WTC11 (cell line): ENCODE measurements around the gene SRY. TPM values are rescaled to one million over a fixed set of nuclear protein-coding genes. Genes with fewer than 3 reads are reported as not detected.
"Not testable (repeated sequence)": the region's sequence is repeated elsewhere in the genome, so short reads cannot be mapped to it uniquely, and the experiment has no call there.

Experiments
- ATAC-seq: fragments of 200-7000 bp; cut with Tn5 transposase; 2 replicates; pipeline ENCODE4 v1.10.0; 2021; ENCODE audit warnings: mild to moderate bottlenecking, moderate library complexity
- CTCF ChIA-PET: fragments of 300-600 bp; sonication (Branson Sonifier 250); formaldehyde crosslinking; loops from one replicate; lab custom pipeline; 2021; ENCODE audit warnings: antibody characterized with exemption; lab: Charles Lee
- POLR2A ChIA-PET: fragments of 350-600 bp; sonication (Branson Sonifier 250); formaldehyde crosslinking; loops from one replicate; lab custom pipeline; 2021; ENCODE audit warnings: antibody characterized with exemption; lab: Charles Lee
- DNase-seq: peaks from one replicate; pipeline ENCODE4 v3.0.0; 2021; ENCODE audit warnings: low spot score
- H3K27ac Mint-ChIP-seq: 2 replicates; pipeline ENCODE4 v1.8.0; 2021; ENCODE audit warnings: mixed read lengths
- H3K27me3 Mint-ChIP-seq: 2 replicates; pipeline ENCODE4 v1.8.0; 2021; ENCODE audit warnings: low read depth, mild to moderate bottlenecking, moderate library complexity, mixed read lengths
- H3K36me3 Mint-ChIP-seq: 2 replicates; pipeline ENCODE4 v1.8.0; 2021; ENCODE audit warnings: mixed read lengths
- H3K4me1 Mint-ChIP-seq: 2 replicates; pipeline ENCODE4 v1.8.0; 2022; ENCODE audit warnings: mixed read lengths
- H3K4me3 Mint-ChIP-seq: 2 replicates; pipeline ENCODE4 v1.8.0; 2021; ENCODE audit warnings: mild to moderate bottlenecking, moderate library complexity, mixed read lengths
- H3K9me3 Mint-ChIP-seq: 2 replicates; pipeline ENCODE4 v1.8.0; 2021; ENCODE audit warnings: mixed read lengths
- CREB1 ChIP-seq: sonication (generic); formaldehyde crosslinking; IDR thresholded peaks from 2 replicates; pipeline ENCODE4 v1.8.0; 2023; ENCODE audit warnings: mild to moderate bottlenecking, missing genetic modification reagents
- ELF4 ChIP-seq: sonication (generic); formaldehyde crosslinking; IDR thresholded peaks from 2 replicates; pipeline ENCODE4 v1.8.1; 2022; ENCODE audit warnings: low read depth, mild to moderate bottlenecking, moderate library complexity, missing genetic modification reagents
- FOXJ3 ChIP-seq: sonication (generic); formaldehyde crosslinking; IDR thresholded peaks from 2 replicates; pipeline ENCODE4 v1.9.0; 2021; ENCODE audit warnings: missing genetic modification reagents, mild to moderate bottlenecking, borderline replicate concordance
- HMGA2 ChIP-seq: fragments of 250-450 bp; sonication (Bioruptor Pico); IDR thresholded peaks from 2 replicates; pipeline ENCODE4 v1.4.0; 2021; ENCODE audit warnings: mild to moderate bottlenecking, moderate library complexity
- JAZF1 ChIP-seq: fragments of 250-450 bp; sonication (Bioruptor Pico); IDR thresholded peaks from 2 replicates; pipeline ENCODE4 v1.9.0; 2021; ENCODE audit warnings: moderate library complexity, mild to moderate bottlenecking, inconsistent platforms
- NFYB ChIP-seq: sonication (generic); formaldehyde crosslinking; conservative IDR thresholded peaks from 2 replicates; pipeline ENCODE4 v1.8.0; 2022; ENCODE audit warnings: low read depth, missing genetic modification reagents
- OVOL2 ChIP-seq: fragments of 250-450 bp; sonication (Bioruptor Pico); IDR thresholded peaks from 2 replicates; pipeline ENCODE4 v1.9.0; 2021; ENCODE audit warnings: mild to moderate bottlenecking, borderline replicate concordance
- RORB ChIP-seq: fragments of 250-450 bp; sonication (Bioruptor Pico); IDR thresholded peaks from 2 replicates; pipeline ENCODE4 v1.9.0; 2021; ENCODE audit warnings: mild to moderate bottlenecking
- SMAD4 ChIP-seq: sonication (generic); formaldehyde crosslinking; IDR thresholded peaks from 2 replicates; pipeline ENCODE4 v1.8.0; 2022; ENCODE audit warnings: mild to moderate bottlenecking, missing genetic modification reagents
- SP1 ChIP-seq: sonication (generic); formaldehyde crosslinking; conservative IDR thresholded peaks from 2 replicates; pipeline ENCODE4 v1.8.1; 2022; ENCODE audit warnings: missing genetic modification reagents
- TEAD1 ChIP-seq: sonication (generic); formaldehyde crosslinking; IDR thresholded peaks from 2 replicates; pipeline ENCODE4 v1.8.0; 2022; ENCODE audit warnings: mild to moderate bottlenecking, missing genetic modification reagents
- TEAD4 ChIP-seq: sonication (generic); formaldehyde crosslinking; IDR thresholded peaks from 2 replicates; pipeline ENCODE4 v1.8.0; 2022; ENCODE audit warnings: mild to moderate bottlenecking, missing genetic modification reagents
- ZNF138 ChIP-seq: sonication (generic); formaldehyde crosslinking; conservative IDR thresholded peaks from 2 replicates; pipeline ENCODE4 v1.8.1; 2022; ENCODE audit warnings: mild to moderate bottlenecking, moderate library complexity, missing genetic modification reagents
- ZNF232 ChIP-seq: sonication (generic); formaldehyde crosslinking; IDR thresholded peaks from 2 replicates; pipeline ENCODE4 v1.8.0; 2022; ENCODE audit warnings: mild to moderate bottlenecking, missing genetic modification reagents
- ZNF317 ChIP-seq: sonication (generic); formaldehyde crosslinking; IDR thresholded peaks from 2 replicates; pipeline ENCODE4 v1.8.1; 2023; ENCODE audit warnings: low read depth, mild to moderate bottlenecking, moderate library complexity, missing genetic modification reagents, borderline replicate concordance
- total RNA-seq: library from RNA; stranded (reverse); gene quantifications from 3 replicates; pipeline ENCODE4 v1.2.3, GENCODE V29; 2021
- TF ChIP-seq, protein P1 (sequence below): sonication (generic); formaldehyde crosslinking; IDR thresholded peaks from 2 replicates; pipeline ENCODE4 v1.8.1; 2023; ENCODE audit warnings: mild to moderate bottlenecking, missing genetic modification reagents, moderate library complexity
- TF ChIP-seq, protein P2 (sequence below): sonication (generic); formaldehyde crosslinking; conservative IDR thresholded peaks from 2 replicates; pipeline ENCODE4 v1.8.1; 2023; ENCODE audit warnings: mild to moderate bottlenecking, low read depth, missing genetic modification reagents, moderate library complexity

SRY gene
- total RNA-seq, 1 experiment from 2014 or later, result 5.2 TPM

DNA sequence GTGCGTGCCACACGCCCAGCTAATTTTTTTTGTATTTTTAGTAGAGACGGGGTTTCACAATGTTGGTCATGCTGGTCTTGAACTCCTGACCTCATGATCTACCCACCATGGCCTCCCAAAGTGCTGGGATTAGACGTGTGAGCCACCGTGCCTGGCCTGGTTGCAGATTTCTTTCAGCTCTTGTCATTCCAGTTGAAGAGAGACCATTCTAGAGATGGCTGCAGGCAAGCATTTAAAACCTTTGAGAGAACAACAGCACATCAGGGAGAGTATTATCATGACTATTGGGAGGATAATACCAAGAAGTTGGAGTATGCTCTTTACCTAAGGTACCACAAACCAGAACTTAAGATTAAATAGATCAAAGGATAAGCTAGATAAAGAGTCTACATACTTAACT is 41.0 kb upstream of the SRY start:
- H3K9me3 Mint-ChIP-seq, result peaks cover 10% of the 10 kb centered on the region
- peaks cover 22% of the 10 kb centered on the region for H3K4me1 Mint-ChIP-seq
- CTCF ChIA-PET, result no interaction called here
- H3K27me3 Mint-ChIP-seq, result no peaks in the 10 kb centered on the region; the same call in 1 of the 2 replicates
- no peak for DNase-seq
- H3K27ac Mint-ChIP-seq, result no peak overlapping the region
- POLR2A ChIA-PET, result no interaction called here
- TF ChIP-seq TEAD1 (CRISPR knock-in tag) (no peak), SP1 (CRISPR knock-in tag) (no peak), RORB (CRISPR knock-in tag) (no peak), CREB1 (no peak), OVOL2 (no peak), TEAD4 (no peak), ELF4 (CRISPR knock-in tag) (no peak), HMGA2 (CRISPR knock-in tag) (no peak)
- TF ChIP-seq, protein P1, sequence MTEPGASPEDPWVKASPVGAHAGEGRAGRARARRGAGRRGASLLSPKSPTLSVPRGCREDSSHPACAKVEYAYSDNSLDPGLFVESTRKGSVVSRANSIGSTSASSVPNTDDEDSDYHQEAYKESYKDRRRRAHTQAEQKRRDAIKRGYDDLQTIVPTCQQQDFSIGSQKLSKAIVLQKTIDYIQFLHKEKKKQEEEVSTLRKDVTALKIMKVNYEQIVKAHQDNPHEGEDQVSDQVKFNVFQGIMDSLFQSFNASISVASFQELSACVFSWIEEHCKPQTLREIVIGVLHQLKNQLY (CRISPR knock-in tag), result no peak
- TF ChIP-seq, all 79 proteins: peak for 0
- peaks cover 2% of the 10 kb centered on the region; the same call in 1 of the 2 replicates for H3K36me3 Mint-ChIP-seq
- no peak overlapping the region for H3K4me3 Mint-ChIP-seq
- peak; percentile 81 for ATAC-seq

DNA sequence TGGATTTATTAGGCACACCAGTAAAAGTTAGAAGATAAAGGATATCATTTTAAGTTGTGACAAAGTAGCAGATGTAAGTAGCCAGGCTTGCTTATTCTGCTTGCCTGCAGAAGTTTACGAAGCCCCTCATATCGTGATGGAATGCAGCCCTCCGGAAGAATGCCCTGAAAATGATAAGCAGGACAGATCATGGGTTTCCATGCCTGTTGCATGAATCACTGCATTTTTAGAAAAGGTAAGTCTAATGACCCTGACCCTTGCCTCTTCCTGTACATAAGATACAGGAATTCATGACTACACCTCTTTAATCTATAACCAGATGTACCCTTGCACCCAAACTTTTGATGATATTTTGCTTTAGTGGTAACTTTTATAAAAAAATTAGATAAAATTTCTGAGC is 37.0 kb upstream of the SRY start:
- no peak for ATAC-seq
- DNase-seq, result no peak
- no peaks in the 10 kb centered on the region for H3K36me3 Mint-ChIP-seq

DNA sequence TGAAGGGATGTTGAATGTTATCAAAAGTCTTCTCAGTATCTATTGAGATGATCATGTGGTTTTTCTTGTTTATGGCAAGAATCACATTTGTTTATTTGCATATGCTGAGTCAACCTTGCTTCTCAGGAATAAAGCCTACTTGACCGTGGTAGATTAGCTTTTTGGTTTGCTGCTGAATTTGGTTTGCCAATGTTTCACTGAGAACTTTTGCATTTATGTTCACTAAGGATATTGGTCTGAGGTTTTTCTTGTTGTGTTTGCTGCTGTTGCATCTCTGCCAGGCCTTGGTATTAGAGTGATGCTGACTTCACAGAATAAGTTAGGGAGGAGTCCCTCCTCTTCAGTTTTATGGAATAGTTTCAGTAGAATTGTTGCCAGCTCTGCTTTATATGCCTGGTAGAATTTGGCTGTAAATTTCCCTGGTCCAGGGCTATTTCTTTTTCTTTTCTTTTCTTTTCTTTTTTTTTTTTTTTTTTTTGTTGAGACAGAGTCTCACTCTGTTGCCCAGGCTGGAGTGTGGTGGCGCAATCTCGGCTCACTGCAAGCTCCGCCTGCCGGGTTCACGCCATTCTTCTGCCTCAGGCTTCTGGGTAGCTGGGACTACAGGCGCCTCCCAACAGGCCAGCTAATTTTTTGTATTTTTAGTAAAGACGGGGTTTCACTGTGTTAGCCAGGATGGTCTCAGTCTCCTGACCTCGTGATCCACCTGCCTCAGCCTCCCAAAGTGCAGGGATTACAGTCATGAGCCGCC is 29.8 kb upstream of the SRY start:
- H3K27me3 Mint-ChIP-seq, H3K4me3 Mint-ChIP-seq, H3K9me3 Mint-ChIP-seq, H3K4me1 Mint-ChIP-seq, H3K36me3 Mint-ChIP-seq, ATAC-seq, CTCF ChIA-PET, POLR2A ChIA-PET, H3K27ac Mint-ChIP-seq, DNase-seq: not testable (repeated sequence)

More for the DNA sequence above, 37.0 kb upstream of the SRY start:
- H3K27ac Mint-ChIP-seq, result no peak overlapping the region
- TF ChIP-seq SMAD4, result no peak
- TF ChIP-seq, all 79 proteins: peak for 0
- Mint-ChIP-seq H3K27me3 (no peaks in the 10 kb centered on the region), H3K9me3 (no peaks in the 10 kb centered on the region), H3K4me1 (peaks cover 22% of the 10 kb centered on the region), H3K4me3 (no peak overlapping the region)
- ChIA-PET POLR2A (no interaction called here), CTCF (no interaction called here)

DNA sequence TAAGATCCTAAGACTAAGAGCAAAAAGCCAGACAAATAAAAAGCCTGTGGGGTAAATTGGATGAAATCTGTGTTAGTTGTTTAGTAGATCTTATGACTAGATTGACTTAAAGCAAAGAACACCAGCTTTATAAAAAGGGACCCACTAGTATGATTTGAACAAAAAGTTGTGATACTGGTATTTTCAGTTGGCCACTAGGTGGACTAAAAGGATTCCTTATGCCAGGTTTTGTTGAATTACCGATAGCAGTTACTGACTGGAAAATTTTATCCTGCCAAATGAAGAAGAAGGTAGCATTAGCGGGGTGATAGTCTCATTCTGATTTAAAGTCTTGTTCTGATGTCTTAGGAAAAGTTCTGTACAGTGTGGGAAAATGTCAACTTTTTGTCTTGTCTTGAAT is 12.8 kb upstream of the SRY start:
- ChIA-PET POLR2A (no interaction called here), CTCF (interaction anchor here (0.6 to 1.1 kb wide), 5 partner anchors 19 to 149 kb away, joined by 3 to 5 read pairs (median 3); no protein-coding TSS in a partner anchor)
- DNase-seq, result no peak
- Mint-ChIP-seq H3K4me3 (no peak overlapping the region), H3K4me1 (peaks cover 8% of the 10 kb centered on the region), H3K27ac (no peak overlapping the region), H3K36me3 (no peaks in the 10 kb centered on the region), H3K27me3 (no peaks in the 10 kb centered on the region)
- ATAC-seq, result no peak
- TF ChIP-seq RORB (CRISPR knock-in tag), result no peak
- TF ChIP-seq JAZF1, result no peak
- no peak for TF ChIP-seq ZNF138 (CRISPR knock-in tag)
- TF ChIP-seq SMAD4, result no peak
- TF ChIP-seq, protein P2, sequence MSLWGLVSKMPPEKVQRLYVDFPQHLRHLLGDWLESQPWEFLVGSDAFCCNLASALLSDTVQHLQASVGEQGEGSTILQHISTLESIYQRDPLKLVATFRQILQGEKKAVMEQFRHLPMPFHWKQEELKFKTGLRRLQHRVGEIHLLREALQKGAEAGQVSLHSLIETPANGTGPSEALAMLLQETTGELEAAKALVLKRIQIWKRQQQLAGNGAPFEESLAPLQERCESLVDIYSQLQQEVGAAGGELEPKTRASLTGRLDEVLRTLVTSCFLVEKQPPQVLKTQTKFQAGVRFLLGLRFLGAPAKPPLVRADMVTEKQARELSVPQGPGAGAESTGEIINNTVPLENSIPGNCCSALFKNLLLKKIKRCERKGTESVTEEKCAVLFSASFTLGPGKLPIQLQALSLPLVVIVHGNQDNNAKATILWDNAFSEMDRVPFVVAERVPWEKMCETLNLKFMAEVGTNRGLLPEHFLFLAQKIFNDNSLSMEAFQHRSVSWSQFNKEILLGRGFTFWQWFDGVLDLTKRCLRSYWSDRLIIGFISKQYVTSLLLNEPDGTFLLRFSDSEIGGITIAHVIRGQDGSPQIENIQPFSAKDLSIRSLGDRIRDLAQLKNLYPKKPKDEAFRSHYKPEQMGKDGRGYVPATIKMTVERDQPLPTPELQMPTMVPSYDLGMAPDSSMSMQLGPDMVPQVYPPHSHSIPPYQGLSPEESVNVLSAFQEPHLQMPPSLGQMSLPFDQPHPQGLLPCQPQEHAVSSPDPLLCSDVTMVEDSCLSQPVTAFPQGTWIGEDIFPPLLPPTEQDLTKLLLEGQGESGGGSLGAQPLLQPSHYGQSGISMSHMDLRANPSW (CRISPR knock-in tag), result no peak
- no peak for TF ChIP-seq OVOL2
- TF ChIP-seq ZNF317 (CRISPR knock-in tag), result no peak
- no peak for TF ChIP-seq NFYB (CRISPR knock-in tag)
- no peak for TF ChIP-seq FOXJ3 (CRISPR knock-in tag)
- no peak for TF ChIP-seq ZNF232 (CRISPR knock-in tag)
- no peak for TF ChIP-seq CREB1
- TF ChIP-seq, all 79 proteins: peak for 0
- H3K9me3 Mint-ChIP-seq, result no peaks in the 10 kb centered on the region
